A549 (cell line): ENCODE measurements around the gene MKNK2. TPM values are rescaled to one million over a fixed set of nuclear protein-coding genes. Genes with fewer than 3 reads are reported as not detected.

Experiments used
- ATAC-seq, 2 experiments: fragments of 200-7000 bp in 1 of 2; fragments of >200 bp in 1 of 2; cut with Nextera tagmentation in 1 of 2; cut with Tn5 transposase in 1 of 2; 3 replicates each; pipeline versions ENCODE4 v1.8.0 to v1.9.1; 2018 to 2020; ENCODE audit warnings: mild to moderate bottlenecking in 1 of 2, moderate library complexity in 1 of 2
- CTCF ChIA-PET: fragments of 300-600 bp; sonication (Branson Sonifier 250); formaldehyde crosslinking; extraction: SDS; loops from one replicate; lab custom pipeline; 2021; ENCODE audit warnings: antibody characterized with exemption, inconsistent platforms; lab: Yijun Ruan, JAX
- POLR2A ChIA-PET: fragments of 350-600 bp; formaldehyde crosslinking; extraction: SDS; loops from one replicate; lab custom pipeline; 2021; ENCODE audit warnings: antibody characterized with exemption, inconsistent platforms; lab: Yijun Ruan, JAX
- DNase-seq, 2 experiments: peaks; one replicate each; pipeline versions ENCODE4 v3.0.0 to v3.0.0-alpha.2; 2011 to 2016; ENCODE audit warnings: low read depth in 1 of 2, low spot score in 1 of 2
- FAIRE-seq: peaks from 2 replicates; lab custom pipeline; 2011; peaks lifted over from hg19 to GRCh38; lab: Jason Lieb, UNC
- H3K27ac ChIP-seq, 2 experiments: fragments of >200 bp; sonication (Bioruptor Twin); formaldehyde crosslinking; 3 replicates each; pipeline ENCODE4 v1.5.1; 2016 to 2017
- H3K4me1 ChIP-seq: fragments of >200 bp; sonication (Bioruptor Twin); formaldehyde crosslinking; 3 replicates; pipeline ENCODE4 v1.6.1; 2016
- H3K4me2 ChIP-seq: fragments of >200 bp; sonication (Bioruptor Twin); formaldehyde crosslinking; 3 replicates; pipeline ENCODE4 v1.6.1; 2016
- H3K4me3 ChIP-seq: fragments of >200 bp; sonication (Bioruptor Twin); formaldehyde crosslinking; 3 replicates; pipeline ENCODE4 v1.5.1; 2016
- H3K9me3 ChIP-seq: fragments of >200 bp; sonication (Bioruptor Twin); formaldehyde crosslinking; 3 replicates; pipeline ENCODE4 v1.6.1; 2016
- BCL3 ChIP-seq: fragments of >200 bp; sonication (Bioruptor Twin); formaldehyde crosslinking; IDR thresholded peaks from 3 replicates; pipeline ENCODE4 v1.6.1; 2016
- BHLHE40 ChIP-seq: IDR thresholded peaks from 2 replicates; pipeline ENCODE4 v1.6.1; 2012; ENCODE audit warnings: low read depth, low read length, inconsistent platforms
- CBX8 ChIP-seq: fragments of 200-600 bp; sonication (generic); IDR thresholded peaks from 2 replicates; pipeline ENCODE4 v1.6.1; 2016
- CHD4 ChIP-seq: fragments of 200-600 bp; sonication (generic); IDR thresholded peaks from 2 replicates; pipeline ENCODE4 v1.6.1; 2016; ENCODE audit warnings: antibody characterized with exemption, mild to moderate bottlenecking, borderline replicate concordance
- EHF ChIP-seq: fragments of 250-450 bp; sonication (Bioruptor Pico); IDR thresholded peaks from 2 replicates; pipeline ENCODE4 v1.5.0; 2020; ENCODE audit warnings: mild to moderate bottlenecking
- EHMT2 ChIP-seq: fragments of 200-600 bp; sonication (generic); IDR thresholded peaks from 2 replicates; pipeline ENCODE4 v1.6.1; 2016; ENCODE audit warnings: antibody characterized with exemption, low read depth, mild to moderate bottlenecking, moderate library complexity
- EP300 ChIP-seq, 2 experiments: fragments of >200 bp; sonication (Bioruptor Twin); formaldehyde crosslinking; IDR thresholded peaks; 2 replicates in 1 of 2; 3 replicates in 1 of 2; pipeline ENCODE4 v1.6.1; 2016 to 2017
- ESRRA ChIP-seq: fragments of 150-350 bp; IDR thresholded peaks from 2 replicates; pipeline ENCODE4 v1.6.1; 2014; ENCODE audit warnings: mild to moderate bottlenecking, low read length, borderline replicate concordance
- HDAC2 ChIP-seq: fragments of 200-600 bp; sonication (generic); IDR thresholded peaks from 2 replicates; pipeline ENCODE4 v1.6.1; 2016
- HEYL ChIP-seq: fragments of 250-450 bp; sonication (Bioruptor Pico); IDR thresholded peaks from 2 replicates; pipeline ENCODE4 v1.8.0; 2021; ENCODE audit warnings: mild to moderate bottlenecking, moderate library complexity
- HOXA7 ChIP-seq: fragments of 250-450 bp; sonication (Bioruptor Pico); IDR thresholded peaks from 2 replicates; pipeline ENCODE4 v1.5.0; 2020; ENCODE audit warnings: mild to moderate bottlenecking, moderate library complexity
- JUN ChIP-seq, 2 experiments: fragments of >200 bp; sonication (Bioruptor Twin); formaldehyde crosslinking; IDR thresholded peaks; 2 replicates in 1 of 2; 3 replicates in 1 of 2; pipeline ENCODE4 v1.6.1; 2016 to 2017
- KDM1A ChIP-seq: fragments of 200-600 bp; sonication (generic); IDR thresholded peaks from 2 replicates; pipeline ENCODE4 v1.6.1; 2016; ENCODE audit warnings: low read depth, mild to moderate bottlenecking
- MAX ChIP-seq: IDR thresholded peaks from 2 replicates; pipeline ENCODE4 v1.6.1; 2012
- MYC ChIP-seq: IDR thresholded peaks from 2 replicates; pipeline ENCODE4 v1.6.1; 2012; ENCODE audit warnings: mild to moderate bottlenecking, inconsistent platforms, low read length, improper control_type of control experiment, borderline replicate concordance
- NR3C1 ChIP-seq: fragments of >200 bp; sonication (Bioruptor Twin); formaldehyde crosslinking; IDR thresholded peaks from 3 replicates; pipeline ENCODE4 v1.6.1; 2017
- REST ChIP-seq: fragments of 200-600 bp; sonication (generic); IDR thresholded peaks from 2 replicates; pipeline ENCODE4 v1.6.1; 2016; ENCODE audit warnings: antibody characterized with exemption, mild to moderate bottlenecking, moderate library complexity
- RFX5 ChIP-seq: fragments of 450-650 bp; IDR thresholded peaks from 2 replicates; pipeline ENCODE4 v1.7.1; 2014; ENCODE audit warnings: antibody characterized with exemption, mild to moderate bottlenecking, moderate library complexity
- RNF2 ChIP-seq: fragments of 200-600 bp; sonication (generic); IDR thresholded peaks from 2 replicates; pipeline ENCODE4 v1.6.1; 2016; ENCODE audit warnings: low read depth, mild to moderate bottlenecking, antibody characterized with exemption, moderate library complexity, borderline replicate concordance
- SREBF2 ChIP-seq: fragments of 450-650 bp; IDR thresholded peaks from 2 replicates; pipeline ENCODE4 v1.6.1; 2014; ENCODE audit warnings: mild to moderate bottlenecking, moderate library complexity
- TFCP2L1 ChIP-seq: fragments of 250-450 bp; sonication (Bioruptor Pico); IDR thresholded peaks from 2 replicates; pipeline ENCODE4 v1.5.0; 2021; ENCODE audit warnings: mild to moderate bottlenecking
- WGBS: methylation state at CpG from one replicate; pipeline ENCODE4 v1.1.6; 2017; ENCODE audit errors: missing lambda C conversion rate; 5-methylcytosine and 5-hydroxymethylcytosine counted together
- polyA plus RNA-seq, 4 experiments: library from polyadenylated mRNA; depleted of rRNA in 3 of 4; stranded (reverse); fragments of >200 nt; fragmentation: RNase III in 1 of 4; extraction: RNeasy Plus Mini Kit Qiagen cat#74134 plus additional on column Dnase treatment in 1 of 4; gene quantifications; 2 replicates in 3 of 4; 3 replicates in 1 of 4; pipeline ENCODE4 v1.2.3, GENCODE V29; 2011 to 2017

MKNK2 gene
- polyA plus RNA-seq, 2 of the 4 experiments (the other 2 are of a cell fraction): 48.3 to 56.7 TPM

GRCh38 chr19:2081873-2082810 lies 31.1 kb upstream of the MKNK2 start:
- TF ChIP-seq RNF2 (no peak), ESRRA (no peak), CBX8 (no peak), EHF (CRISPR knock-in tag) (no peak)
- TF ChIP-seq, all 56 proteins: peak for 0
- no peak for ATAC-seq
- Histone ChIP-seq H3K4me3 (no peak overlapping the region), H3K4me2 (no peak overlapping the region), H3K27ac (no peak overlapping the region), H3K4me1 (peaks cover under 1% of the 10 kb centered on the region; the same call in 2 of the 3 replicates), H3K9me3 (no peaks in the 10 kb centered on the region)
- ChIA-PET POLR2A (no interaction called here), CTCF (interaction anchor here (1.5 to 1.7 kb wide), 2 partner anchors 12 to 62 kb away, joined by 5 to 8 read pairs; no protein-coding TSS in a partner anchor)
- 93% methylated on average over 20 of the region's 30 CpGs for WGBS
- DNase-seq: no peak
- FAIRE-seq: no peak

- Histone ChIP-seq H3K4me1 (no peaks in the 10 kb centered on the region), H3K9me3 (no peaks in the 10 kb centered on the region), H3K4me2 (no peak overlapping the region), H3K4me3 (no peak overlapping the region), H3K27ac (no peak overlapping the region)
- no peak for TF ChIP-seq RFX5
- no peak for TF ChIP-seq BHLHE40
- no peak for TF ChIP-seq ESRRA
- no peak for TF ChIP-seq BCL3
- no peak for TF ChIP-seq REST
- no peak for TF ChIP-seq HEYL (CRISPR knock-in tag)
- no peak for TF ChIP-seq CBX8
- no peak for TF ChIP-seq HOXA7 (CRISPR knock-in tag)
- no peak for TF ChIP-seq TFCP2L1
- TF ChIP-seq CHD4: no peak
- TF ChIP-seq NR3C1: no peak
- TF ChIP-seq JUN (IDR thresholded peaks at IDR 0.05): no peak
- no peak for TF ChIP-seq EP300 (IDR thresholded peaks at IDR 0.05)
- TF ChIP-seq KDM1A: no peak
- no peak for TF ChIP-seq EHMT2
- no peak for TF ChIP-seq HDAC2
- TF ChIP-seq SREBF2: no peak
- no peak for TF ChIP-seq MYC
- TF ChIP-seq MAX: no peak
- CTCF ChIA-PET: interaction anchor here (1.3 to 1.9 kb wide), 2 partner anchors 11 to 15 kb away, joined by 4 read pairs; no protein-coding TSS in a partner anchor
- DNase-seq (no peak), ATAC-seq (no peak), FAIRE-seq (no peak)
- POLR2A ChIA-PET: no interaction called here
- WGBS: 89% methylated on average over 23 of the region's 23 CpGs
Observed at GRCh38 chr19:2080336-2080988, 29.4 kb upstream of the MKNK2 start.
